LNCAP (cell line): ENCODE data around the gene RANBP17.

Experiments
- TF ChIP-seq, protein P1 (sequence below): fragments of 450-650 bp; IDR thresholded peaks from 2 replicates; pipeline ENCODE4 v1.5.1; 2017; ENCODE audit warnings: mild to moderate bottlenecking

Gene RANBP17

DNA sequence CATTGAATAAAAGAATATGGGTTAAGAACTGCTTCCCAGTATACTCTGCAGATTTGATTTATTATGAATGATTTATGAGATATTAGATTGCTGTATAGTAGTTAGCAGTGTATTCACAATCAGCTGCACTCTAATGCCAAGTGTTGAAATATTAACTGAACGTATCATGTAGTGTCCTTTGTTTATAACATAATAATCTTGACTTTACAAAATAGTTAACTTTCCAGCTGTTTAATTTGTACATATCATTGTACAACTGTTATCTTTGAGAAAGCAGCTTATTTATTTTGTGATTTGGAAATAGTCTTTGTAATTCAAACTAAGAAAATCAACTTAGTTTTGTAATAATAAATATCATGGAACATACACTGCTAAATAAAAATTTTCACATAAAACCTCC, 219.5 kb downstream of the RANBP17 start:
- TF ChIP-seq, protein P1, sequence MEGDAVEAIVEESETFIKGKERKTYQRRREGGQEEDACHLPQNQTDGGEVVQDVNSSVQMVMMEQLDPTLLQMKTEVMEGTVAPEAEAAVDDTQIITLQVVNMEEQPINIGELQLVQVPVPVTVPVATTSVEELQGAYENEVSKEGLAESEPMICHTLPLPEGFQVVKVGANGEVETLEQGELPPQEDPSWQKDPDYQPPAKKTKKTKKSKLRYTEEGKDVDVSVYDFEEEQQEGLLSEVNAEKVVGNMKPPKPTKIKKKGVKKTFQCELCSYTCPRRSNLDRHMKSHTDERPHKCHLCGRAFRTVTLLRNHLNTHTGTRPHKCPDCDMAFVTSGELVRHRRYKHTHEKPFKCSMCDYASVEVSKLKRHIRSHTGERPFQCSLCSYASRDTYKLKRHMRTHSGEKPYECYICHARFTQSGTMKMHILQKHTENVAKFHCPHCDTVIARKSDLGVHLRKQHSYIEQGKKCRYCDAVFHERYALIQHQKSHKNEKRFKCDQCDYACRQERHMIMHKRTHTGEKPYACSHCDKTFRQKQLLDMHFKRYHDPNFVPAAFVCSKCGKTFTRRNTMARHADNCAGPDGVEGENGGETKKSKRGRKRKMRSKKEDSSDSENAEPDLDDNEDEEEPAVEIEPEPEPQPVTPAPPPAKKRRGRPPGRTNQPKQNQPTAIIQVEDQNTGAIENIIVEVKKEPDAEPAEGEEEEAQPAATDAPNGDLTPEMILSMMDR = no peak

DNA sequence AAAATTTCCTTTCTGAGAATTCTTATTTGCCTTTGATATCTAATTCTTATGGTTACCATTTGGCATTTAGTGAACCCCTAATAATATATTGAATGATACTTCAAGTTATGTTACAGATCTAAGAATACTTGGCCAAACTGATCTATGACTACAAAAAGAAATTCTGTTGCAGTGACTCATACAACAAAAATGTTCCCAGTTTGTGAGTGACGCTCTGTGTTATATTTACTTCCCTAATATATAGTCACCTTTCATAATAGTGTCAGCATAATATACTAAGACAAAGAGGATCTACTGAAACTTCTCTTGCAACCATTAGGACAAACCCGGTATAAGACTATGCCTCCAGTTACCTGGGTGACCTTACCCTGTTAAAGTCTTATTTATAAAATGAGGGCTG, 230.4 kb downstream of the RANBP17 start:
- TF ChIP-seq, protein P1 = no peak

DNA sequence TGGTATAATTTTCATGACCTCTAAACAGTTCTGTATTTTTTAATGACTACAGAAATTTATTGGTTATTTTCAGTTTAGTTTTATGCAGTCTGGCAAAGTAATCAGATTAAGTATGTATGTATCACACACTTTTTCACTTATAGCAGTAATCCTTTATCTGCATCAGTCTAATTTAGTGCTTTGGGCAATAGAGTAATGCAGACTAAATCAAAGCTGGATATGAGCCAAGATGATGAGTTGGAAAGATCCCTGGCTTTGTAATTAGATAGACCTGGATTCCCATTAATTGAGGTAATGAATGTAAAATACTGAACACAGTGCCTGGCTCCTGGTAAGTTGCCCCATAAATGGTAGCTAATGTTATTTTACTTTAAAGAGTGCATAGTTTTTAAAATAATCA, 231.8 kb downstream of the RANBP17 start:
- TF ChIP-seq, protein P1 = no peak

DNA sequence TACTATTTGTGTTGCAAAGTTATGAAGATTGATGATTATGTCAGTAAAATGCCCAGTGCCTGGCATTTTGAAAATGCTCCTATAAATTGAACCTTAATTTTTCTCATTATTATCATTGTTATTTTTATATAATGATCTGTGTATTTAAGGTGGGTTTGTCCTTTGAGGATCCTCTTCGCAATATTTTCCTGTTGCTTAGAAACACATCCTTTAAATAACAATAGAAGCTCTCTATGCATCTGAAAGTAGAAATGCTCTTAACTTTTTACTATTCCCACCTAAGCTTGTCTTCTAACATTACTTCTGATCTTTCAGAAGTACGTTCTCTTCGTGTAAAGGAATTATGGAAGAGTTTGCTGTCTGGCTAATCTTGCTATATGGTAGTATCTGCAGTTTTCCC, 232.5 kb downstream of the RANBP17 start:
- TF ChIP-seq, protein P1 = no peak

DNA sequence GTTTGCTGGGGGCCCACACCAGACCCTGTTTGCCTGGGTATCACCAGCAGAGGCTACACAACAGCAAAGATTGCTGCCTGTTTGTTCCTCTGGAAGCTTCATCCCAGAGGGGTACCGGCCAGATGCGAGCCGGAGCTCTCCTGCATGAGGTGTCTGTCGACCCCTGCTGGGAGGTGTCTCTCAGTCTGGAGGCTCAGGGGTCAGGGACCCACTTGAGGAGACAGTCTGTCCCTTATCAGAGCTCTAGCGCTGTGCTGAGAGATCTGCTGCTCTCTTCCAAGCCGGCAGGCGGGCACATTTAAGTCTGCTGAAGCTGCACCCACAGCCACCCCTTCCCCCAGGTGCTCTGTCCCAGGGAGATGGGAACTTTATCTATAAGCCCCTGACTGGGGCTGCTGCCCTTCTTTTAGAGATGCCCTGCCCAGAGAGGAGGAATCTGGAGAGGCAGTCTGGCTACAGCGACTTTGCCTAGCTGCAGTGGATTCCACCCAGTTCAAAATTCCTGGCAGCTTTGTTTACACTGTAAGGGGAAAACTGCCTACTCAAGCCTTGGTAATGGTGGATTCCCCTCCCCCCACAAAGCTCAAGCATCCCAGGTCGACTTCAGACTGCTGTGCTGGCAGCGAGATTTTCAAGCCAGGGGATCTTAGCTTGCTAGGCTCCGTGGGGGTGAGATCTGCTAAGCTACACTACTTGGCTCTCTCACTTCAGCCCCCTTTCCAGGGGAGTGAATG, 241.2 kb downstream of the RANBP17 start:
- TF ChIP-seq, protein P1 = no peak

DNA sequence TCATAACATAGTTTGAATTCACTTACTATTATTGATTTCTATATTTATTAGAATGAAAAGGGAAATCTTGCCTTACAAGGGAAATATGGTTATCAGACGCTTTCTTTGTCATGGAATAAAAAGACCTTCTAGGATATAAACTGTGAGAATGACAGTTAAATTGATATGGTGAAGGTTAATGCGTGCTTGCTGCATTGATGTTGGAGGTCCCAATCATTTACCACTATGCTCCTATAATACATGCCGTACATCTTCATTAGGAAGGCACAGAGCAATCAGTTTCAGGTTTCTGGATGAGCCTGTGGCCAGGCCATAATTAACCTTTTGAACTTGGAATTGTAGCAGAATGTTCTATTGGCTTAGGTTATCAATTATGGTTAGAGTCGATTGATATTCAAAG, 245.9 kb downstream of the RANBP17 start:
- TF ChIP-seq, protein P1 = no peak

GRCh38 chr5:171115519-171115918, 253.7 kb downstream of the RANBP17 start:
- TF ChIP-seq, protein P1 = no peak

DNA sequence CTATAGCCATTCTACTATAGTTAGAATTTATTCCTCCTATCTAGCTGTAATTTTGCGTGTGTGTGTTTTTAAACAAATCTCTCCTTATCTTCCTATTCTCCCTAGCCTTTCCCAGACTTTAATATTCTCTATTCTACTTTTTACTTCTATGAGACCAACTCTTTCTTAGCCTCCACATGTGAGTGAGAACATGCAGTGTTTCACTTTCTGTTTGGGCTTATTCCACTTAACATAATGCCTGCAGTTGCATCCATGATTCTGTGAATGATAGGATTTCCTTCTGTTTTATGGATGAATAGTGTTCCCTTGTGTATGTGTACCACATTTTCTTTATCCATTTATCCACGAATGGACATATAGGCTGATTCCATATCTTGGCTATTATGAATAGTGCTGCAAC, 254.9 kb downstream of the RANBP17 start:
- TF ChIP-seq, protein P1 = no peak
